Jurkat, Clone E6-1 (cell line): ENCODE data around the gene HIVEP2.

Experiments used
- DNase-seq: peaks from one replicate; pipeline ENCODE4 v3.0.0-alpha.2; 2011; ENCODE audit warnings: low read depth, low spot score
- H3K4me3 ChIP-seq: 2 replicates; pipeline ENCODE4 v1.5.1; 2011; ENCODE audit warnings: mild to moderate bottlenecking, low read length, control low read depth, moderate library complexity

HIVEP2 gene

GRCh38 chr6:142833054-142833453 lies 111.9 kb downstream of the HIVEP2 start:
- no peak for DNase-seq
- H3K4me3 ChIP-seq = no peak overlapping the region

- no peak overlapping the region for H3K4me3 ChIP-seq
- no peak for DNase-seq
Observed at GRCh38 chr6:142830807-142831206, 114.2 kb downstream of the HIVEP2 start.

- H3K4me3 ChIP-seq = no peak overlapping the region
- no peak for DNase-seq
Observed at GRCh38 chr6:142830116-142830710, 114.8 kb downstream of the HIVEP2 start.

- no peak for DNase-seq
- no peak overlapping the region for H3K4me3 ChIP-seq
Observed at GRCh38 chr6:142829556-142829955, 115.4 kb downstream of the HIVEP2 start.

DNA sequence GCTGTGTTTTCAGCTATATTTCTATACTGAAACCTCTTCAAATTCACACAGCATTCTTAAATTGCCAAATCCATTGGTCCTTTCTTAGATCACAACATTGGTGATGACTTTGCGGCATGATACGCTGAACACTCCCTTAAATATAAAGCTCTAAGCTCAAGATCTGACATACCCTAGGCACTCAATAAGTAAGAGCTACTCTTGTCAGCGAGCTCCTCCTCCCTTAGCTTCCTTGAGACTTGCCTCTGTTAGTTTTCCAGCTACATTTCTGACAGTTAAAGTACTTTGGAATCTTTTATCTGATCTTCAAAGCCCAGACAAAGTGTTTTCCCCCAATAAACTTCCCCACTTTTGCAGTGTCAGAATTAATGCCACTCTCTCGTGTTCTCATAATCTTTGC lies 117.0 kb downstream of the HIVEP2 start:
- H3K4me3 ChIP-seq = no peak overlapping the region
- no peak for DNase-seq

DNA sequence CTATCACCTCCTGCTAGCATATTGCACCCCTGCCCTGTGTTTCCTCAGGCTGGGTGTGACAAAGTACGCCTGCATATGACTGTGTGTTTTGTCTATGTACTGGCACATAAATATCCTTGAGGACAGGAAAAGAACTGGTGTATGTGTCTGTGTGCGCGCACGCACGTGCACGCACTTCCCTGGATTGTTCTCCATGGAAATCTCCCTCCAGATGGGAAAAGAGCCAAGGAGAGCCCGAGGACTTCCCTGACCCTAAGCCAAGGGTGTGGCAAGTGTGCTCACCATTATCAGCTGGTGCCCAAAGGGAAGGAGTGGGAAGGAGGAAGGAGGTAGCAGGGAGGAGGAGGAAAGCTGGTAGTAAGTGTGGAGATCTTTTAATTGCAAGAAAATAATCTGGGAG lies 117.6 kb downstream of the HIVEP2 start:
- DNase-seq = no peak
- no peak overlapping the region for H3K4me3 ChIP-seq

DNA sequence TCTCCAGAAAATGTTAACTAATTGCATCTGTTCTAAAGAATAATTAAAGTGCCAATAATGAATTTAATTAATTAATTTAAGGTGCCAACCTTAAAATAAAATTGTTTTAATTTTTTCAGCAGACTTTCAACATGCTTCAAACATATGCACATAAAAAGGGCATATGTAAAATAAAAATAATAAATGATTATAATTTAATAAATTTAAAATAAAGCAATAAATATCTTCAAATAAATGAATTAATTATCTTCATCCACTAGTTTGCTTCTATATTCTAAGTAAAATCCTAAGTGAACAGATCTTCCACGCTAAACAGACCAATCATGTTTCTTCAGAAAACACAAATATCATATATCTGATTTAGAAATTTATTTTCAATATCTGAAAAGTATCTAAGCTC lies 119.2 kb downstream of the HIVEP2 start:
- H3K4me3 ChIP-seq = no peak overlapping the region
- no peak for DNase-seq

DNA sequence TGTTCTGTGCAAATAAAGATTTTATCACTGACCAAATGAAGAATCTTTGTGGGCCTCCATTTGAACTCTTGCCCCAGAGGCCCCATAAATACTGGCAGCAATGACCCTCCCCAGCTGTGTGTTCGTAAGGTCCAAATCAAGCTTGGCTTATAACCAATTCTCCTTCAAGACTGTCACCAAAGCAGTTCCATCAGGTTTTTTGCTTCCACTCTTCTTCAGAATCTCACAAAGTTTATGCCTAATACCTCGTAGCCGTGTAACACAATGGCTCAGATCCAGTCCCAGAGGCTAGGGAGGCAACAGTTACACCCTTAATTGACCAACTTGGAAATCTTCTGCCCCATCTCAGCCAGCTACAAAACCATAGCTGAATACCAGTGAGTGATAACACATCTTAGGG lies 120.5 kb downstream of the HIVEP2 start:
- no peak overlapping the region for H3K4me3 ChIP-seq
- DNase-seq = no peak

- no peak for DNase-seq
- no peak overlapping the region for H3K4me3 ChIP-seq
Observed at GRCh38 chr6:142823256-142823902, 121.6 kb downstream of the HIVEP2 start.

DNA sequence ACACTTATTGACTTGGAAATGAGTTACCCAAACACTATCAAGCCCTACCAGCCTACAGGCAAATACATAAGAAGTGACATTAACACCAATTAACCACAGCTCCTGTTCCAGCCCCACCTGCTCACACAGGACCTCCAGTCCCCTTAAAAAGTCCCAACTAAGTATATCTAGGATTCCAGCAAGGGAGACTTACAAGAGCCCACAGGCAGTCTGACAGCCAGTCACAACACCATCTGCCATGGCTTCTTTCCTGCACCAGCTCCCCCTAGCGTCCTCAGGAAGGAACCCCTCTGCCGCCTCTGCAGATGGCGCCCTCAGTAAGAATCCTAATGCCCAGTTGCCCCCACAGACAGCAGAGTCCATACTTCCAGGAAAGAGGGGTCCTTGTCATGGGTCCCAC lies 122.1 kb downstream of the HIVEP2 start:
- H3K4me3 ChIP-seq = no peak overlapping the region
- DNase-seq = no peak

GRCh38 chr6:142822383-142822782 lies 122.6 kb downstream of the HIVEP2 start:
- H3K4me3 ChIP-seq = no peak overlapping the region
- DNase-seq = no peak

GRCh38 chr6:142821860-142822259 lies 123.1 kb downstream of the HIVEP2 start:
- no peak for DNase-seq
- no peak overlapping the region for H3K4me3 ChIP-seq

GRCh38 chr6:142821164-142821716 lies 123.7 kb downstream of the HIVEP2 start:
- no peak overlapping the region for H3K4me3 ChIP-seq
- DNase-seq = no peak

- no peak for DNase-seq
- H3K4me3 ChIP-seq = peak overlapping the region; percentile 53
Observed at GRCh38 chr6:142820338-142821051, 124.5 kb downstream of the HIVEP2 start.

- peak; percentile 78 for DNase-seq
- peak overlapping the region; percentile 53 for H3K4me3 ChIP-seq
Observed at GRCh38 chr6:142819603-142820337, 125.2 kb downstream of the HIVEP2 start.

GRCh38 chr6:142816486-142816885 lies 128.5 kb downstream of the HIVEP2 start:
- H3K4me3 ChIP-seq = no peak overlapping the region
- DNase-seq = no peak

DNA sequence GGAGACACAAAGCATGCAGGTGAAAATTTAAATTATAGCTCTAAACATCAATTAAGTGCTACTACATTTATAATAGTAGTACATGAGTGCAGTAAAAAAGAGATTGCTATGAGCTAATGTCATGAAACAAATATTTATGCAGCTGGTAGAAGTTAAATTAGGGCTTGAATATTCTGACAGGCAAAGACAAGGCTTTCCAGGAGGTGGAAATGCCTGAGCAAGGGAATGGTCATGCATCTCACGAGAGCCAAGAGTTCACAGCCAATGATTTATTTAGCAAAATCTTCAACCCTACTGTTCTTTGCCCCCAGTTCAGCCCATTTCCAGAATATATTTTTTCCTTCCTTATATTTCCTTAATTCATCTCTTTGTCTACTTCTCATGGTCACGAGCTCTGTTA lies 128.9 kb downstream of the HIVEP2 start:
- no peak overlapping the region for H3K4me3 ChIP-seq
- no peak for DNase-seq

DNA sequence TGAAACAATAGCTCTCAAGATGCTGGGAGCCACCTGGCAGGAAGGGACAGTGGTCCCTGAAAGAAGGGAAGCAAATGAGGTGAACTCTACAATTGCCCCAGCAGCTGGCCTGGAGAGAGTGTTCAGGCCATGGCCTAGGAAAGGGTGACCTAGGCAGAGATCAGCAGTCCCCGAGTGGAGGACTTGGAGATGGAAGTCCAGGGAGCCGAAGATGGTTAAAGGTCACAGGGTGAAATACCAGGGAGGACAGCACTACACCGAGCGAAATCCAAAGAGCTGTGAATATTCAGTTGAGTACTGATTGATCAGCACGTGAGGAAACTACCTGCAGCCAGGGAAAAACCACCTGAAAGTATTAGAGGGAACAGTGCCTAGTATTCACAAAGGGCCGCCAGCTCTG lies 133.1 kb downstream of the HIVEP2 start:
- H3K4me3 ChIP-seq = no peak overlapping the region
- no peak for DNase-seq

DNA sequence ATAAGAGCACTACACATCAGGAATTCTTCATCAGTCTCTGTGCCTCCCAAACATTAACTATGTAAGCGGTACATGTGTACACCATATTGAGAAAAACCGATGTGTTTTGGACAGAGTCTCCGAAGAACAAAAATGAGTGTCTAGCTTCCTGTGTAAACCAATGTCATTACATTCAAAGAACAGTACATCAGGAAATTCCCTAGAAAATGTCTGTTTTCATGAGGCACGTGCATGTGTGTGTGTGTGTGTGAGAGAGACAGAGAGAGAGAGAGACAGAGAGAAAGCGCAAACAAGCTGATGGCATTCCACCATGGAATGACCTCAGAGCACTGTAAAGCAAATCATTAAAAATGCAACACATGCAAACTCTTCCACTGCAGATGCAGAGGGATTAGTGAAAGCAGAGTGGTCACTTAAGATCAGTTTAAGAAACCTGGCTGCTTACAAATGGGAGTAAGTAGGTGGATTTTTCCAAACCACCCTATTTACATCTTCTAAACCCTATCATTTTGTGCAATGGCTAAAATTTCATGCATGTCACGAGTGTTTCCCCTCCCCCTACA lies 133.9 kb downstream of the HIVEP2 start:
- DNase-seq = no peak
- no peak overlapping the region for H3K4me3 ChIP-seq
